Adrenal gland (tissue), 12 donors: ENCODE results near the gene CCNDBP1. TPM values are rescaled to one million over a fixed set of nuclear protein-coding genes. Genes with fewer than 3 reads are reported as not detected.

Source experiments
- DNase-seq, 7 donors: peaks; one replicate each; pipeline ENCODE4 v3.0.0-alpha.2; 2019 to 2020
- H3K27ac ChIP-seq, 5 donors: fragments of 200-600 bp; sonication (generic) in 4 of 5; 1 replicate in 3 of 5; 2 replicates in 2 of 5; pipeline versions ENCODE4 v1.5.1 to v1.8.0; 2016 to 2020; ENCODE audit warnings: mild to moderate bottlenecking in 1 of 5
- H3K27me3 ChIP-seq: fragments of 200-600 bp; 2 replicates; pipeline ENCODE4 v1.8.0; 2021
- H3K36me3 ChIP-seq, 2 donors: fragments of 200-600 bp; replicated peaks in 1 of 2; 1 replicate in 1 of 2; 2 replicates in 1 of 2; pipeline versions ENCODE4 v1.5.1 to v1.8.0; 2018 to 2022
- H3K4me1 ChIP-seq, 2 donors: fragments of 200-600 bp; replicated peaks in 1 of 2; 1 replicate in 1 of 2; 2 replicates in 1 of 2; pipeline versions ENCODE4 v1.5.1 to v1.8.0; 2018 to 2021
- H3K4me3 ChIP-seq, 4 donors: fragments of 200-600 bp; sonication (generic) in 3 of 4; one replicate each; pipeline ENCODE4 v1.5.1; 2016 to 2018
- H3K9me3 ChIP-seq, 3 donors: fragments of 200-600 bp; sonication (generic) in 1 of 3; replicated peaks in 1 of 3; 1 replicate in 2 of 3; 2 replicates in 1 of 3; pipeline versions ENCODE4 v1.5.1 to v1.8.0; 2016 to 2021
- POLR2A ChIP-seq, 2 donors: fragments of 450-650 bp; IDR thresholded peaks; one replicate each; pipeline ENCODE4 v1.6.1; 2017; ENCODE audit warnings: antibody characterized with exemption in 2 of 2, mild to moderate bottlenecking in 2 of 2, moderate library complexity in 1 of 2
- WGBS, 4 donors: extraction: QIAGEN DNeasy Blood & Tissue Kit in 2 of 4; methylation state at CpG; one replicate each; pipeline versions ENCODE4 v1.1.5 to v1.1.7; 2013 to 2017; 5-methylcytosine and 5-hydroxymethylcytosine counted together
- intact Hi-C, 2 donors: fragments of 100-400 bp; cut with DNase I; formaldehyde crosslinking; loops; one replicate each; pipeline versions ENCODE4 v1.14.1 to v1.15.0; 2022 to 2023
- polyA plus RNA-seq, 3 donors: library from polyadenylated mRNA; stranded (reverse); fragments of 200-250 nt in 2 of 3; fragments of 350-450 nt in 1 of 3; fragmentation: Illumina TruSeq in 1 of 3; extraction: RNeasy Lipid Tissue Mini Kit (QIAGEN cat#74804) in 1 of 3; gene quantifications; one replicate each; pipeline ENCODE4 v1.2.3, GENCODE V29; 2013 to 2014
- total RNA-seq, 9 donors: library from RNA; depleted of rRNA in 4 of 9; stranded (reverse); fragments of >200 nt in 4 of 9; fragments of 120-200 nt in 1 of 9; fragmentation: NEBNext Ultra II Directional in 1 of 9; extraction: Animal tissue kit (Norgen Biotek cat#: 25700) in 1 of 9; gene quantifications; one replicate each; pipeline versions ENCODE4 v1.1.0 to v1.2.4, GENCODE V29; 2013 to 2023
- TF ChIP-seq, protein P1 (sequence below), 6 experiments: fragments of 450-650 bp in 4 of 6; fragments of 200-600 bp in 2 of 6; sonication (generic) in 1 of 6; IDR thresholded peaks; 1 replicate in 5 of 6; 2 replicates in 1 of 6; pipeline versions ENCODE4 v1.5.1 to v1.8.0; 2016 to 2021; ENCODE audit warnings: antibody characterized with exemption in 6 of 6, mild to moderate bottlenecking in 2 of 6, moderate library complexity in 1 of 6
- donor health status: healthy with polysubstance abuse.
- donor health status: Bipolar disorder and iron deficiency.
- donor health status: DM: yes; HTN: yes; CAD: no.
- donor health status: DM: no; HTN: no; CAD: no.
- donor health status: DM: no; HTN: no; CAD: no.
- donor health status: DM: yes; HTN: yes; CAD: no.

Gene CCNDBP1
- total and polyA plus RNA-seq, 12 donors, result 34.1 to 160 (median 89.8) TPM

DNA sequence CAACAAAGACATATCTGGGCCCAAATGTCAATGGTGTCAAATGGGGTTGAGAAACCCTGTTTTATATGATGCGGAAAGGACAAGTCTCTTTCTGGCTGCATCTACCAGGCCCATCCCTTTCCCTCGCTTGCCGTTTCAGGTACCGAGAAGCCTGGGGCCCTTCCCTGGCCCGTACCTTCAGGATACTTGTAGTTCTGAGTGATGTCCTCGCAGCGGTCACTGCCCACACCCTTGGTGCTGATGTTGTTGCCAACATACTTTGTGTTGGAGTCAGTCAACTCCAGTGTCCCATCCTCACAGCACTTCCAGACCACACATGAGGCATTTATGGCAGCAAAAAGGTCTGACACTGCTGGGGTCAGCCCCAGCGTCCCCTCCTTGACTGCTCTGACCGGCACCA is 21.8 kb downstream of the CCNDBP1 start:
- no peaks in the 10 kb centered on the region for H3K27me3 ChIP-seq

DNA sequence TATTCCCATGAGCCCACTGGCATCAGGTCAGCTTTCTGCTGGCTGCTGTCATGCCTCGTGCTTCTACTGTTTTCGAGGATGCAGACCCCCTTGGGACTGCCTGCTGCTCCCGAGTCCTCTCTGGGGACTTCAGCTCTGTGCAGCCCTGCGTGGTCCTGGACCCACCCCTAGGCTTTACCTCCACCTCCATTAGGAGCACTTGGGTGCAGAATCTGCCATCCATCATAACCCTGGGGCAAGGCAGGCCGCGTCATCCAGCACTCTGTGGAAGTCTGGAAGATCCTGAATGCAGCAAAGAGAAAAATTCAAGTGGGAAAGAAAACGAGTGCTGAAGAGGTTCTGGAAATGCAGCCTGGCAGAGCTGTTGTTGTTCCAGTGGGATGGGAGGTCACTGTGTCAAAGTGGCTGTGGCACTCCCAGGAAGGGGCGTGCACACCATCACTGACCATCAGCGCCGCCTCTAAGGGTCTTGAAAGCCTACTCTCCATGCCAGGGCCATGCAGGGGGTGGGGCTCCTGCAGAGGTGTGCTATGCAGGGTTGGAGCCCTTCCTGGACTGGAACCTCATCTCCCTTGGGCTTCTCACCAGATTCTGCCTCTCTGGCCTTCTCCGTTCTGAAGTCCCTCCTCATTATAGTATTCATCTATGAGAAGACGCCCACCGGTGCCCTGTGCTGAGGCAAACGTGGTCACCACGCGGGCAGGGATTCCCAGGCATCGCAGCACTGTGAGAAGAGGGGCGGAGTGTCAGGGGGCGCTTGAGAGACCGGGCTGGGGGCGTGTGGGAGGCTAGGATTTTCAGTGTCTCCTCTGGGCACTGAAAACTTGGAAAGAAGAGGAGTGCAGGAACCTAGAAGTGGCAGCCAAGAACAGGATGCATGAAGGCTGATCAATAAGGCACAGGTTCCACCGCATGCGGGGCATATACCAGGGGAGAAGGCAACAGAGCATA is 23.1 kb downstream of the CCNDBP1 start:
- no peaks in the 10 kb centered on the region for H3K36me3 ChIP-seq
- intact Hi-C loops, result no loop called here
- no peak overlapping the region for H3K27ac ChIP-seq
- 67 to 68% (median 67%) methylated on average over 19 to 23 of the region's 23 CpGs for WGBS, 4 donors
- H3K4me3 ChIP-seq, result no peak overlapping the region
- H3K9me3 ChIP-seq, result no peaks in the 10 kb centered on the region
- TF ChIP-seq, protein P1, sequence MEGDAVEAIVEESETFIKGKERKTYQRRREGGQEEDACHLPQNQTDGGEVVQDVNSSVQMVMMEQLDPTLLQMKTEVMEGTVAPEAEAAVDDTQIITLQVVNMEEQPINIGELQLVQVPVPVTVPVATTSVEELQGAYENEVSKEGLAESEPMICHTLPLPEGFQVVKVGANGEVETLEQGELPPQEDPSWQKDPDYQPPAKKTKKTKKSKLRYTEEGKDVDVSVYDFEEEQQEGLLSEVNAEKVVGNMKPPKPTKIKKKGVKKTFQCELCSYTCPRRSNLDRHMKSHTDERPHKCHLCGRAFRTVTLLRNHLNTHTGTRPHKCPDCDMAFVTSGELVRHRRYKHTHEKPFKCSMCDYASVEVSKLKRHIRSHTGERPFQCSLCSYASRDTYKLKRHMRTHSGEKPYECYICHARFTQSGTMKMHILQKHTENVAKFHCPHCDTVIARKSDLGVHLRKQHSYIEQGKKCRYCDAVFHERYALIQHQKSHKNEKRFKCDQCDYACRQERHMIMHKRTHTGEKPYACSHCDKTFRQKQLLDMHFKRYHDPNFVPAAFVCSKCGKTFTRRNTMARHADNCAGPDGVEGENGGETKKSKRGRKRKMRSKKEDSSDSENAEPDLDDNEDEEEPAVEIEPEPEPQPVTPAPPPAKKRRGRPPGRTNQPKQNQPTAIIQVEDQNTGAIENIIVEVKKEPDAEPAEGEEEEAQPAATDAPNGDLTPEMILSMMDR (IDR thresholded peaks at IDR 0.05), result no peak
- no peak for TF ChIP-seq POLR2A (IDR thresholded peaks at IDR 0.05)
- H3K27me3 ChIP-seq, result no peaks in the 10 kb centered on the region
- peak in 2 of 7 donors; percentile 9 to 30 for DNase-seq
- H3K4me1 ChIP-seq, result peaks cover 0 to 3% of the 10 kb centered on the region in 2 donors

More for the DNA sequence above, 21.8 kb downstream of the CCNDBP1 start:
- 85 to 93% (median 89%) methylated on average over 9 of the region's 9 CpGs for WGBS, 4 donors
- Histone ChIP-seq H3K36me3 (no peaks in the 10 kb centered on the region), H3K4me3 (no peak overlapping the region), H3K4me1 (peaks cover 0 to 3% of the 10 kb centered on the region in 2 donors), H3K27ac (no peak overlapping the region), H3K9me3 (no peaks in the 10 kb centered on the region)
- TF ChIP-seq POLR2A (IDR thresholded peaks at IDR 0.05), result no peak
- TF ChIP-seq, protein P1 (IDR thresholded peaks at IDR 0.05), result no peak
- peak in 1 of 7 donors; percentile 15 for DNase-seq
- intact Hi-C loops, result no loop called here

DNA sequence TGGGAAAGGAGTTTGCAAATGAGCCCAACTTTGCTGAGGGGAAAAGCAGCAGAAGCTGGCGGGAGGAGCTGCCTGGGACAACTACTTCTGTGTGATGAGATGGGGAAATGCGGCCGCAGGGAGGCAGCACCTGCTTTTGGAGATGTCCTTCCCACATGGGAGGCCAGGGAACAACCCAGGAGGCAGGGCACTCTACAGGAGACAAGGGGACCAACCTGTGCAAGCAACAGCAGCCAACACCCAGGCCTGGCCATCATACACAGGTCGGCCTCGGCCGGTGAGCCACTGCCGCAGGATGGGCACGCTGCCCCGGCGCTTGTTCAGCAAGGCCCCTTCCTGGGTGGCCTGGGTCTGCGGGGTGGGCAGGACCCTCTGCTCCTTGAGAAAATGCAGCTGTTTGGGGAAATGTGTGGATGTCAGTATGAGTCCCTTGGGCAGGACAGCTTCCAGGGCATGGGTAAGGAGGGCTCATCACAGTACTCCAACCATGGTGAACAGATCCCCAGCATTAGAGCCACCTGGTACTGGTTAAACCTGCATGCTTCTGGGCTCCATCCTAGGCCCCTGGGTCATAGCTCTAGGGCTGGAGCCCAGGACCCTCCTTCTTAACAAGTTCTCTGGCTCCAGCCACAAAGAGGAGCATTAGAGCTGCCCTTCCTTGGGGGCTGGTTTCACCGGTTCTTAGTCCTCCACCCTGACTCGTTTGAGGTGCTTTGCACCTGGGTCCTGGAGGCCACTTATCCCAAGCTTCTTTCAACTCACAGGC is 24.0 kb downstream of the CCNDBP1 start:
- peak in 2 of 7 donors; percentile 16 to 44 for DNase-seq
- TF ChIP-seq POLR2A (IDR thresholded peaks at IDR 0.05), result no peak
- TF ChIP-seq, protein P1 (IDR thresholded peaks at IDR 0.05), result no peak
- Histone ChIP-seq H3K4me1 (no peaks in the 10 kb centered on the region), H3K27me3 (no peaks in the 10 kb centered on the region), H3K27ac (no peak overlapping the region), H3K9me3 (no peaks in the 10 kb centered on the region), H3K36me3 (no peaks in the 10 kb centered on the region), H3K4me3 (no peak overlapping the region)
- WGBS, 4 donors, result 70 to 80% (median 78%) methylated on average over 5 to 13 of the region's 13 CpGs
- intact Hi-C loops, result no loop called here

GRCh38 chr15:43210172-43210745 is 25.1 kb downstream of the CCNDBP1 start:
- H3K36me3 ChIP-seq, result no peaks in the 10 kb centered on the region
- WGBS, 4 donors, result 64 to 93% (median 82%) methylated on average over 11 to 15 of the region's 15 CpGs
- H3K9me3 ChIP-seq, result no peaks in the 10 kb centered on the region
- H3K27me3 ChIP-seq, result no peaks in the 10 kb centered on the region
- TF ChIP-seq POLR2A (IDR thresholded peaks at IDR 0.05), result no peak
- TF ChIP-seq, protein P1 (IDR thresholded peaks at IDR 0.05), result no peak
- peak in 1 of 7 donors; percentile 24 for DNase-seq
- H3K4me3 ChIP-seq, result no peak overlapping the region
- H3K4me1 ChIP-seq, result no peaks in the 10 kb centered on the region
- H3K27ac ChIP-seq, result no peak overlapping the region
- intact Hi-C loops, result no loop called here
